Liver (tissue), 9 donors: Measurements from ENCODE around the gene PALLD. TPM values are rescaled to one million over a fixed set of nuclear protein-coding genes. Genes with fewer than 3 reads are reported as not detected.

ENCODE experiments used
- DNase-seq: peaks from one replicate; pipeline ENCODE4 v3.0.0-alpha.2; 2017; ENCODE audit warnings: low spot score
- H3K27ac ChIP-seq, 2 donors: one replicate each; pipeline ENCODE4 v1.7.0; 2013; ENCODE audit warnings: inconsistent platforms in 2 of 2, low read length in 2 of 2, control low read depth in 1 of 2, low read depth in 1 of 2, mild to moderate bottlenecking in 1 of 2
- H3K27me3 ChIP-seq, 4 donors: one replicate each; pipeline versions ENCODE4 v1.6.1 to v1.7.0; 2013; ENCODE audit warnings: low read length in 3 of 4, inconsistent platforms in 1 of 4, mild to moderate bottlenecking in 1 of 4, moderate library complexity in 1 of 4; ENCODE audit not compliant: control insufficient read depth in 4 of 4, insufficient read depth in 4 of 4
- H3K36me3 ChIP-seq, 4 donors: one replicate each; pipeline versions ENCODE4 v1.6.1 to v1.7.0; 2013; ENCODE audit warnings: low read length in 3 of 4, mild to moderate bottlenecking in 3 of 4, low read depth in 1 of 4, moderate library complexity in 1 of 4; ENCODE audit not compliant: control insufficient read depth in 4 of 4, insufficient read depth in 3 of 4
- H3K4me1 ChIP-seq, 4 donors: one replicate each; pipeline versions ENCODE4 v1.6.1 to v1.7.0; 2013; ENCODE audit warnings: low read length in 3 of 4, mild to moderate bottlenecking in 3 of 4, moderate library complexity in 1 of 4; ENCODE audit not compliant: control insufficient read depth in 4 of 4, insufficient read depth in 4 of 4
- H3K4me3 ChIP-seq, 3 donors: one replicate each; pipeline versions ENCODE4 v1.6.1 to v1.7.0; 2013; ENCODE audit warnings: low read length in 3 of 3, control low read depth in 1 of 3, low read depth in 1 of 3, mild to moderate bottlenecking in 1 of 3
- H3K9ac ChIP-seq, 2 donors: one replicate each; pipeline ENCODE4 v1.7.0; 2013; ENCODE audit warnings: low read length in 2 of 2, mild to moderate bottlenecking in 2 of 2, moderate library complexity in 2 of 2, control low read depth in 1 of 2, low read depth in 1 of 2
- H3K9me3 ChIP-seq, 4 donors: one replicate each; pipeline versions ENCODE4 v1.6.1 to v1.7.0; 2013; ENCODE audit warnings: low read length in 3 of 4; ENCODE audit not compliant: control insufficient read depth in 4 of 4
- EGR1 ChIP-seq, 2 donors: IDR thresholded peaks; 2 replicates each; pipeline ENCODE4 v1.6.1; 2016 to 2018; ENCODE audit warnings: antibody characterized with exemption in 2 of 2, low read depth in 2 of 2
- FOXA1 ChIP-seq: IDR thresholded peaks from 2 replicates; pipeline ENCODE4 v1.6.1; 2016; ENCODE audit warnings: antibody characterized with exemption
- FOXA2 ChIP-seq: IDR thresholded peaks from 2 replicates; pipeline ENCODE4 v1.6.1; 2016; ENCODE audit warnings: antibody characterized with exemption
- GABPA ChIP-seq, 2 donors: IDR thresholded peaks in 1 of 2; conservative IDR thresholded peaks in 1 of 2; 2 replicates each; pipeline ENCODE4 v1.6.1; 2016; ENCODE audit warnings: antibody characterized with exemption in 2 of 2, mild to moderate bottlenecking in 1 of 2, moderate library complexity in 1 of 2
- HNF4A ChIP-seq, 2 donors: conservative IDR thresholded peaks; 2 replicates each; pipeline ENCODE4 v1.6.1; 2016; ENCODE audit warnings: antibody characterized with exemption in 2 of 2, mild to moderate bottlenecking in 2 of 2
- HNF4G ChIP-seq: IDR thresholded peaks from 2 replicates; pipeline ENCODE4 v1.6.1; 2016; ENCODE audit warnings: antibody characterized with exemption
- JUND ChIP-seq, 2 donors: IDR thresholded peaks; 2 replicates each; pipeline ENCODE4 v1.6.1; 2016; ENCODE audit warnings: antibody characterized with exemption in 2 of 2
- NR2F2 ChIP-seq: IDR thresholded peaks from 2 replicates; pipeline ENCODE4 v1.6.1; 2016; ENCODE audit warnings: antibody characterized with exemption
- RAD21 ChIP-seq, 2 donors: IDR thresholded peaks; 2 replicates each; pipeline ENCODE4 v1.6.1; 2016; ENCODE audit warnings: antibody characterized with exemption in 2 of 2, mild to moderate bottlenecking in 2 of 2
- RXRA ChIP-seq, 2 donors: IDR thresholded peaks; 2 replicates each; pipeline ENCODE4 v1.6.1; 2017 to 2018; ENCODE audit warnings: antibody characterized with exemption in 2 of 2, mild to moderate bottlenecking in 1 of 2
- SP1 ChIP-seq: IDR thresholded peaks from 2 replicates; pipeline ENCODE4 v1.6.1; 2018; ENCODE audit warnings: antibody characterized with exemption, mild to moderate bottlenecking
- WGBS: extraction: QIAGEN DNeasy Blood & Tissue Kit; methylation state at CpG from one replicate; pipeline ENCODE4 v1.1.7; 2013; 5-methylcytosine and 5-hydroxymethylcytosine counted together
- polyA plus RNA-seq, 2 donors: library from polyadenylated mRNA; stranded (reverse) in 1 of 2; unstranded in 1 of 2; fragments of 200-250 nt in 1 of 2; fragments of >200 nt in 1 of 2; fragmentation: Nextera tagmentation in 1 of 2; extraction: Ambion mirVana in 1 of 2; gene quantifications; one replicate each; pipeline versions ENCODE4 v1.2.1 to v1.2.3, GENCODE V29; 2013 to 2015
- total RNA-seq, 2 donors: library from RNA; depleted of rRNA; stranded (reverse); fragments of >200 nt; gene quantifications; one replicate each; pipeline ENCODE4 v1.2.3, GENCODE V29; 2014
- TF ChIP-seq, protein P1 (sequence below): IDR thresholded peaks from 2 replicates; pipeline ENCODE4 v1.6.1; 2016; ENCODE audit warnings: antibody characterized with exemption
- TF ChIP-seq, protein P2 (sequence below): IDR thresholded peaks from 2 replicates; pipeline ENCODE4 v1.6.1; 2016; ENCODE audit warnings: antibody characterized with exemption
- TF ChIP-seq, protein P3 (sequence below): IDR thresholded peaks from 2 replicates; pipeline ENCODE4 v1.6.1; 2016; ENCODE audit warnings: antibody characterized with exemption
- TF ChIP-seq, protein P4 (sequence below): fragments of 150-350 bp; IDR thresholded peaks from 2 replicates; pipeline ENCODE4 v1.5.1; 2017; ENCODE audit warnings: improper control_type of control experiment, low read depth, low read length; ENCODE audit not compliant: missing input control
- TF ChIP-seq, protein P5 (sequence below): IDR thresholded peaks from 2 replicates; pipeline ENCODE4 v1.6.1; 2016; ENCODE audit warnings: antibody characterized with exemption, mild to moderate bottlenecking
- donor health status: healthy.
- donor health status: healthy.
- donor health status: healthy.
- donor health status: healthy.
- donor health status: healthy.

The PALLD gene
- total and polyA plus RNA-seq, 4 donors: 9.0 to 26.3 (median 14.7) TPM

DNA sequence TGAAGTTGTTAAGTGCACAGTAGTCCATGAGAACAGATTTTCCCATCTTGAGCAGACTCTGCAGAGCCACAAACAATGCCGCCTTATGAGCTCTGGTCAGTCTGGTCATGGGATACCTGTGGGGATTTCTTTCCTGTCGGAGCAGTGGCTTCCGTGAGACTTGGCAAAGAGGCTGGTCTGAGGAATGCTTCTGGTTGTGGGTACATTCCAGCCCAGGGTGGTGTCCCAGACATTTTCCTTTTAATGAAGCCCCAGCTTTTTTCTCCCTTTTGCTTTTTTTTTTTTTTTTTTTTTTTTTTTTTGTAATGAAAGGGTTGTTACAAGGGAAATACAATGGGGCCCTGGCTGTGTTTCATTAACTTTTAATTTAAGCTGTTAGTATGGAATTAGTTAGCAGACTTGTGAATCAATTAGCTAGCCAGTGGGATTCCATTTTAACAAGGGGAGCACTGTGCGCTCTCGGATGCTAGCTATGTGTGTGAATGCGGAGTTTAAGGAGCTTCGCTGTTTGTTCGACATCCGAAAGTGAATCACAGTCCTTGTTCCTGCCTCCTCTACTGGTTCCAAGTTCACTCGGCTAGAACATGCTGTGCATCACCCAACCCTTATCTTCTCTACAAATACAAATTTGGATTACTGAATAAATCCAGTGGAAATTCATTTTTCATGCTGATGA, 288.1 kb downstream of the PALLD start (continued):
- TF ChIP-seq, protein P1, sequence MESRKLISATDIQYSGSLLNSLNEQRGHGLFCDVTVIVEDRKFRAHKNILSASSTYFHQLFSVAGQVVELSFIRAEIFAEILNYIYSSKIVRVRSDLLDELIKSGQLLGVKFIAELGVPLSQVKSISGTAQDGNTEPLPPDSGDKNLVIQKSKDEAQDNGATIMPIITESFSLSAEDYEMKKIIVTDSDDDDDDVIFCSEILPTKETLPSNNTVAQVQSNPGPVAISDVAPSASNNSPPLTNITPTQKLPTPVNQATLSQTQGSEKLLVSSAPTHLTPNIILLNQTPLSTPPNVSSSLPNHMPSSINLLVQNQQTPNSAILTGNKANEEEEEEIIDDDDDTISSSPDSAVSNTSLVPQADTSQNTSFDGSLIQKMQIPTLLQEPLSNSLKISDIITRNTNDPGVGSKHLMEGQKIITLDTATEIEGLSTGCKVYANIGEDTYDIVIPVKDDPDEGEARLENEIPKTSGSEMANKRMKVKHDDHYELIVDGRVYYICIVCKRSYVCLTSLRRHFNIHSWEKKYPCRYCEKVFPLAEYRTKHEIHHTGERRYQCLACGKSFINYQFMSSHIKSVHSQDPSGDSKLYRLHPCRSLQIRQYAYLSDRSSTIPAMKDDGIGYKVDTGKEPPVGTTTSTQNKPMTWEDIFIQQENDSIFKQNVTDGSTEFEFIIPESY: no peak
- TF ChIP-seq HNF4A (conservative IDR thresholded peaks at IDR 0.05): no peak

DNA sequence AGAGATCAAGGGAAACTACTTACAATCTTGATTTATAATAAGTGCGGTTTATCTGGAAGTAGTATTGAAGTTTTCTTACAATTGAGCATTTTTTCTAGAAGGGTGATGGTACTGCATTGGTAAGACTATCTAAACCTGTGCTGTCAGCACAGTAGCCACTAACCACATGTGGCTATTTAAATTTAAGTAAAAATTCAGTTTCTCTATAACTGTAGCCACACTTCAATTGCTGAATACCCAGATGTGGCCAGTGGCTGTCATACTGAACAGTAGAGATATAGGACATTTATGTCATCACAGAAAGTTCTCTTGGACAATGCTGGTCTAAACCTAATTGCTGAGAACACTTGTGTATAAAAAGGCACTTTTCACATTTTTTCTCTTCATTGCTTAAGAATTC, 290.5 kb downstream of the PALLD start:
- Histone ChIP-seq H3K27me3 (no peaks in the 10 kb centered on the region), H3K4me3 (no peak overlapping the region), H3K4me1 (no peaks in the 10 kb centered on the region), H3K9ac (no peak overlapping the region), H3K27ac (no peak overlapping the region), H3K9me3 (no peaks in the 10 kb centered on the region), H3K36me3 (no peaks in the 10 kb centered on the region)
- TF ChIP-seq JUND (IDR thresholded peaks at IDR 0.05): no peak
- TF ChIP-seq EGR1 (IDR thresholded peaks at IDR 0.05; ENCODE audit: low read depth in 2 of 2): no peak
- TF ChIP-seq, protein P2, sequence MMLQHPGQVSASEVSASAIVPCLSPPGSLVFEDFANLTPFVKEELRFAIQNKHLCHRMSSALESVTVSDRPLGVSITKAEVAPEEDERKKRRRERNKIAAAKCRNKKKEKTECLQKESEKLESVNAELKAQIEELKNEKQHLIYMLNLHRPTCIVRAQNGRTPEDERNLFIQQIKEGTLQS: no peak
- TF ChIP-seq RXRA (IDR thresholded peaks at IDR 0.05): no peak
- TF ChIP-seq, protein P3, sequence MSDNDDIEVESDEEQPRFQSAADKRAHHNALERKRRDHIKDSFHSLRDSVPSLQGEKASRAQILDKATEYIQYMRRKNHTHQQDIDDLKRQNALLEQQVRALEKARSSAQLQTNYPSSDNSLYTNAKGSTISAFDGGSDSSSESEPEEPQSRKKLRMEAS: no peak
- no peak for TF ChIP-seq NR2F2
- TF ChIP-seq, protein P4, sequence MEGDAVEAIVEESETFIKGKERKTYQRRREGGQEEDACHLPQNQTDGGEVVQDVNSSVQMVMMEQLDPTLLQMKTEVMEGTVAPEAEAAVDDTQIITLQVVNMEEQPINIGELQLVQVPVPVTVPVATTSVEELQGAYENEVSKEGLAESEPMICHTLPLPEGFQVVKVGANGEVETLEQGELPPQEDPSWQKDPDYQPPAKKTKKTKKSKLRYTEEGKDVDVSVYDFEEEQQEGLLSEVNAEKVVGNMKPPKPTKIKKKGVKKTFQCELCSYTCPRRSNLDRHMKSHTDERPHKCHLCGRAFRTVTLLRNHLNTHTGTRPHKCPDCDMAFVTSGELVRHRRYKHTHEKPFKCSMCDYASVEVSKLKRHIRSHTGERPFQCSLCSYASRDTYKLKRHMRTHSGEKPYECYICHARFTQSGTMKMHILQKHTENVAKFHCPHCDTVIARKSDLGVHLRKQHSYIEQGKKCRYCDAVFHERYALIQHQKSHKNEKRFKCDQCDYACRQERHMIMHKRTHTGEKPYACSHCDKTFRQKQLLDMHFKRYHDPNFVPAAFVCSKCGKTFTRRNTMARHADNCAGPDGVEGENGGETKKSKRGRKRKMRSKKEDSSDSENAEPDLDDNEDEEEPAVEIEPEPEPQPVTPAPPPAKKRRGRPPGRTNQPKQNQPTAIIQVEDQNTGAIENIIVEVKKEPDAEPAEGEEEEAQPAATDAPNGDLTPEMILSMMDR: no peak
- no peak for TF ChIP-seq SP1
- DNase-seq: no peak
- WGBS: 93% methylated on average over 1 of the region's 1 CpG

DNA sequence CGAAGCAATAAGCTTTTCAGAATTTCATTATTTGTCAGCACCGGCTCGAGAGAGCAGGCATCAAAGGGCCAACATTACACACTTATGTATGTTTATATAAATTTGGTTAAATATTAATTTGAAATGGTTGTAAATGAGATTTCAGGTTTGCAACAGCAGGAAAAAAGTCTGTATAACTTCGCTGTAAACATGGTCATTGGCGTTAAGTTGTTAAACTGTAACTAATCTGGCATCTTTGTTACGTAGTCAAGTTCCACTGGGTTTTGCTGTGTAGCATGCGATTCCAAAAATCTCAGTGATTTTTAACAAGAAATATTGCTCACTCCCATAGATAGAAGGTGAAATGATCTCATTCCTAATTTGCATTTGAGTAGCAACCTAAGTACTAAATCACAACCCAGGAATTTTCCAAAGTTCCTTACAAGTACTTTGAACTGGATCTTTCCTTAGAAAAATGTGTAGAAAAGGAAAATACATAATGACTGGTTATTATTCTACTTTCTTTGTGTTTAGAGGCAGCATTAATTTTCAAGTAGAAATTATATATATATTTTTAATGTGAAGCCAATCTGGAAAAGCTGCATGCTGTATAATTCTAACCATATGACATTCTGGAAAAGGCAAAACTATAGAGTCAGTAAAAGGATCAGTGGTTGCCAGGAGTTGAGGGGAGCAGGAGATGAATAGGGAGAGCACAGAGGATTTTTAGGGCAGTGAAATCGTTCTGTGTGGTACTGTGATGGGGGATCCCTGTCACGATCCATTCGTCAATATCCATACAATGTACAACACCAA, 291.1 kb downstream of the PALLD start:
- 66% methylated on average over 10 of the region's 10 CpGs for WGBS
- Histone ChIP-seq H3K4me3 (no peak overlapping the region), H3K27me3 (no peaks in the 10 kb centered on the region), H3K4me1 (no peaks in the 10 kb centered on the region), H3K9ac (no peak overlapping the region), H3K27ac (no peak overlapping the region), H3K36me3 (no peaks in the 10 kb centered on the region), H3K9me3 (no peaks in the 10 kb centered on the region)
- DNase-seq: no peak
- TF ChIP-seq GABPA (IDR thresholded peaks at IDR 0.05 in 1 of 2, conservative IDR thresholded peaks at IDR 0.05 in 1 of 2) (no peak), HNF4A (conservative IDR thresholded peaks at IDR 0.05) (no peak), EGR1 (IDR thresholded peaks at IDR 0.05; ENCODE audit: low read depth in 2 of 2) (no peak), NR2F2 (no peak), FOXA2 (no peak), SP1 (no peak), FOXA1 (no peak), HNF4G (no peak), RXRA (IDR thresholded peaks at IDR 0.05) (no peak), RAD21 (IDR thresholded peaks at IDR 0.05) (no peak)
- TF ChIP-seq, protein P2: no peak
- TF ChIP-seq, protein P4: no peak
- TF ChIP-seq, protein P5, sequence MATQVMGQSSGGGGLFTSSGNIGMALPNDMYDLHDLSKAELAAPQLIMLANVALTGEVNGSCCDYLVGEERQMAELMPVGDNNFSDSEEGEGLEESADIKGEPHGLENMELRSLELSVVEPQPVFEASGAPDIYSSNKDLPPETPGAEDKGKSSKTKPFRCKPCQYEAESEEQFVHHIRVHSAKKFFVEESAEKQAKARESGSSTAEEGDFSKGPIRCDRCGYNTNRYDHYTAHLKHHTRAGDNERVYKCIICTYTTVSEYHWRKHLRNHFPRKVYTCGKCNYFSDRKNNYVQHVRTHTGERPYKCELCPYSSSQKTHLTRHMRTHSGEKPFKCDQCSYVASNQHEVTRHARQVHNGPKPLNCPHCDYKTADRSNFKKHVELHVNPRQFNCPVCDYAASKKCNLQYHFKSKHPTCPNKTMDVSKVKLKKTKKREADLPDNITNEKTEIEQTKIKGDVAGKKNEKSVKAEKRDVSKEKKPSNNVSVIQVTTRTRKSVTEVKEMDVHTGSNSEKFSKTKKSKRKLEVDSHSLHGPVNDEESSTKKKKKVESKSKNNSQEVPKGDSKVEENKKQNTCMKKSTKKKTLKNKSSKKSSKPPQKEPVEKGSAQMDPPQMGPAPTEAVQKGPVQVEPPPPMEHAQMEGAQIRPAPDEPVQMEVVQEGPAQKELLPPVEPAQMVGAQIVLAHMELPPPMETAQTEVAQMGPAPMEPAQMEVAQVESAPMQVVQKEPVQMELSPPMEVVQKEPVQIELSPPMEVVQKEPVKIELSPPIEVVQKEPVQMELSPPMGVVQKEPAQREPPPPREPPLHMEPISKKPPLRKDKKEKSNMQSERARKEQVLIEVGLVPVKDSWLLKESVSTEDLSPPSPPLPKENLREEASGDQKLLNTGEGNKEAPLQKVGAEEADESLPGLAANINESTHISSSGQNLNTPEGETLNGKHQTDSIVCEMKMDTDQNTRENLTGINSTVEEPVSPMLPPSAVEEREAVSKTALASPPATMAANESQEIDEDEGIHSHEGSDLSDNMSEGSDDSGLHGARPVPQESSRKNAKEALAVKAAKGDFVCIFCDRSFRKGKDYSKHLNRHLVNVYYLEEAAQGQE: no peak
